Caco-2 (cell line): ENCODE results near the gene SVOP. TPM values are rescaled to one million over a fixed set of nuclear protein-coding genes. Genes with fewer than 3 reads are reported as not detected.

Experiments used
- BruUV-seq: library from RNA; stranded (reverse); fragments of 400-500 nt; replicated peaks from 2 replicates; lab custom pipeline; 2021; lab: Mats Ljungman, UMichigan
- CTCF ChIA-PET: fragments of 300-600 bp; sonication (Branson Sonifier 250); formaldehyde crosslinking; loops from one replicate; lab custom pipeline; 2022; ENCODE audit warnings: antibody characterized with exemption; lab: Charles Lee
- POLR2A ChIA-PET: fragments of 300-600 bp; sonication (Branson Sonifier 250); formaldehyde crosslinking; loops from one replicate; lab custom pipeline; 2022; ENCODE audit warnings: antibody characterized with exemption; lab: Charles Lee
- DNase-seq, 2 experiments: peaks; one replicate each; pipeline versions ENCODE4 v3.0.0 to v3.0.0-alpha.2; 2020 to 2022
- H3K27me3 ChIP-seq: replicated peaks from 2 replicates; pipeline ENCODE4 v1.6.0; 2011; ENCODE audit warnings: low read length; ENCODE audit not compliant: control insufficient read depth, insufficient read depth
- H3K36me3 ChIP-seq: 2 replicates; pipeline ENCODE4 v1.5.1; 2011; ENCODE audit warnings: low read length; ENCODE audit not compliant: control insufficient read depth, insufficient read depth
- H3K4me1 ChIP-seq: fragments of 250-450 bp; sonication (Bioruptor Pico); 2 replicates; pipeline ENCODE4 v1.5.1; 2020; ENCODE audit warnings: mild to moderate bottlenecking
- H3K4me3 ChIP-seq: 2 replicates; pipeline ENCODE4 v1.5.1; 2011; ENCODE audit warnings: low read depth, mild to moderate bottlenecking, control low read depth, low read length
- H3K9me3 ChIP-seq: fragments of 250-450 bp; sonication (Bioruptor Pico); 2 replicates; pipeline ENCODE4 v1.5.1; 2020; ENCODE audit warnings: mild to moderate bottlenecking, moderate library complexity
- H3K27ac Mint-ChIP-seq: one replicate; pipeline ENCODE4 v1.8.0; 2022; ENCODE audit warnings: mixed read lengths; ENCODE audit not compliant: unreplicated experiment
- H3K27me3 Mint-ChIP-seq: one replicate; pipeline ENCODE4 v1.8.0; 2022; ENCODE audit warnings: mixed read lengths; ENCODE audit not compliant: insufficient read depth, unreplicated experiment
- H3K36me3 Mint-ChIP-seq: one replicate; pipeline ENCODE4 v1.8.0; 2022; ENCODE audit warnings: mild to moderate bottlenecking, mixed read lengths; ENCODE audit not compliant: insufficient read depth, unreplicated experiment
- H3K4me1 Mint-ChIP-seq: one replicate; pipeline ENCODE4 v1.8.0; 2022; ENCODE audit warnings: low read depth, mixed read lengths; ENCODE audit not compliant: unreplicated experiment
- H3K4me3 Mint-ChIP-seq: one replicate; pipeline ENCODE4 v1.8.0; 2022; ENCODE audit warnings: mild to moderate bottlenecking, moderate library complexity, mixed read lengths; ENCODE audit not compliant: unreplicated experiment
- H3K9me3 Mint-ChIP-seq: one replicate; pipeline ENCODE4 v1.8.0; 2022; ENCODE audit warnings: mixed read lengths; ENCODE audit not compliant: unreplicated experiment
- intact Hi-C: fragments of 100-400 bp; cut with micrococcal nuclease; formaldehyde crosslinking; loops from one replicate; pipeline ENCODE4 v1.10.0; 2022; ENCODE audit not compliant: unreplicated experiment
- total RNA-seq: library from RNA; stranded (reverse); gene quantifications from 2 replicates; pipeline ENCODE4 v1.2.3, GENCODE V29; 2022
- TF ChIP-seq, protein P1 (sequence below), 2 experiments: fragments of 200-600 bp in 1 of 2; IDR thresholded peaks; 1 replicate in 1 of 2; 2 replicates in 1 of 2; pipeline versions ENCODE4 v1.5.1 to v1.8.0; 2011 to 2022; ENCODE audit warnings: antibody characterized with exemption in 1 of 2, control low read depth in 1 of 2, inconsistent platforms in 1 of 2, low read depth in 1 of 2, low read length in 1 of 2, mild to moderate bottlenecking in 1 of 2, moderate library complexity in 1 of 2; ENCODE audit not compliant: insufficient read depth in 1 of 2, severe bottlenecking in 1 of 2, unreplicated experiment in 1 of 2

The SVOP gene
- total RNA-seq, 1 experiment from 2014 or later = 0.09 TPM

DNA sequence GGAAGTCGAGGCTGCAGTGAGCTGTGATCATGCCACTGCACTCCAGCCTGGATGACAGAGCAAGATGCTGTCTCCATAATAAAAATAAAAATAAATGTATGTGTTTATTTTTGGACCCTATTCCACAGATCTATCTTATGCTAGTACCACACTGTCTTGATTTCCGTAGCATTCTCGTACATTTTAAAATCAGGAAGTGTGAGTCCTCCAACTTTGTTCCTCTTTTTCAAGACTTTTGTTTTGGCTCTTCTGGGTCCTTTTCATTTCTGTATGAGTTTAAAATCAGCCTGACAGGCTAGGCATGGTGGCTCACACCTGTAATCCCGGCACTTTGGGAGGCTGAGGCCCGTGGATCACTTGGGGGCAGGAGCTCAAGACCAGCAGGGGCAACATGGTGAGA lies 115.1 kb downstream of the SVOP start:
- POLR2A ChIA-PET = no interaction called here
- Histone ChIP-seq H3K36me3 (no peaks in the 10 kb centered on the region), H3K4me3 (no peak overlapping the region), H3K27me3 (no peaks in the 10 kb centered on the region), H3K9me3 (no peaks in the 10 kb centered on the region), H3K4me1 (peaks cover 19% of the 10 kb centered on the region)
- H3K4me3 Mint-ChIP-seq = no peak overlapping the region
- TF ChIP-seq, protein P1, sequence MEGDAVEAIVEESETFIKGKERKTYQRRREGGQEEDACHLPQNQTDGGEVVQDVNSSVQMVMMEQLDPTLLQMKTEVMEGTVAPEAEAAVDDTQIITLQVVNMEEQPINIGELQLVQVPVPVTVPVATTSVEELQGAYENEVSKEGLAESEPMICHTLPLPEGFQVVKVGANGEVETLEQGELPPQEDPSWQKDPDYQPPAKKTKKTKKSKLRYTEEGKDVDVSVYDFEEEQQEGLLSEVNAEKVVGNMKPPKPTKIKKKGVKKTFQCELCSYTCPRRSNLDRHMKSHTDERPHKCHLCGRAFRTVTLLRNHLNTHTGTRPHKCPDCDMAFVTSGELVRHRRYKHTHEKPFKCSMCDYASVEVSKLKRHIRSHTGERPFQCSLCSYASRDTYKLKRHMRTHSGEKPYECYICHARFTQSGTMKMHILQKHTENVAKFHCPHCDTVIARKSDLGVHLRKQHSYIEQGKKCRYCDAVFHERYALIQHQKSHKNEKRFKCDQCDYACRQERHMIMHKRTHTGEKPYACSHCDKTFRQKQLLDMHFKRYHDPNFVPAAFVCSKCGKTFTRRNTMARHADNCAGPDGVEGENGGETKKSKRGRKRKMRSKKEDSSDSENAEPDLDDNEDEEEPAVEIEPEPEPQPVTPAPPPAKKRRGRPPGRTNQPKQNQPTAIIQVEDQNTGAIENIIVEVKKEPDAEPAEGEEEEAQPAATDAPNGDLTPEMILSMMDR (IDR thresholded peaks at IDR 0.05; ENCODE audit: insufficient read depth in 1 of 2, low read depth in 1 of 2, low read length in 1 of 2, severe bottlenecking in 1 of 2, unreplicated experiment in 1 of 2) = no peak
- H3K9me3 Mint-ChIP-seq = no peaks in the 10 kb centered on the region
- H3K4me1 Mint-ChIP-seq = peaks cover 9% of the 10 kb centered on the region
- H3K27ac Mint-ChIP-seq = no peak overlapping the region
- DNase-seq = no peak
- no peaks in the 10 kb centered on the region for H3K36me3 Mint-ChIP-seq
- H3K27me3 Mint-ChIP-seq = no peaks in the 10 kb centered on the region
- intact Hi-C loops = no loop called here
- CTCF ChIA-PET = no interaction called here
- BruUV-seq = no TSS peak

DNA sequence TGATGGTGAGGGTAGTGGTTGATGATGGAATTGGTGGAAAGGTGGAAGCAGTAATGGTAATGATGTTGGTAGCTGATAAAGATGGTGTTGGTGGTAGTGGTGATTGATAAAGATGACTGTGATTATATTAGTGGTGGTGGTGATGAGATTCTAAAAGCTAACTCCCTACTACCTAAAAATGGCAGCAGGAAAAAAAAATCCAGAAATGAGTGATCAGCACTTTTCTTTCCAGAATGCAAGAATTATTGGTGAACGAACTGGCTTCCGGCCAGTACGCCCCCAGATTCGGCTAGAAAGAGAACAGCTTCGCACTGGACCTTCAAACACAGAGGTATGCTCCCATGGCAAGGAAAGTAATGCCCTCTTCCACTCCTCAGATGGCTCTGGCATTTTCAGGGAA lies 121.7 kb downstream of the SVOP start:
- no TSS peak for BruUV-seq

DNA sequence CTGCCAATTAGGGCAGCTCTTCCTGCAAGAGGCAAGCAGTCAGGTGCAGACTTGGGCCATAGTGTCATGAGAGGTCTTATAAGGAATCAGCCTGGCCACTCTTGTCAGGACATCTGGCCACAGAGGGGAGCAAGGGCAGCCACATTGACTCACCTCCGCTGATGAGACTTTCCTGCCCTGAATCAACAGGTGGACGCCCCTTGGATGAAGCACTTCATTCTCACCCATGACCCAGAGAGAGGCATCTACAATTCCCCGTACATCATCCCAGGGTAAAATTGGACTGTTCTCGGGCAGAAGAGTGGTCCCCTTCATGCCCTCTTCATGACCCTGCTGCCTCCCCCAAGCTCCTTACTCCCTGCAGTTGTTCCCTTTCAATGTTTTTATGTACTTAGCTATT lies 124.1 kb downstream of the SVOP start:
- Histone ChIP-seq H3K4me1 (peaks cover 9% of the 10 kb centered on the region), H3K4me3 (no peak overlapping the region), H3K27me3 (no peaks in the 10 kb centered on the region), H3K9me3 (no peaks in the 10 kb centered on the region), H3K36me3 (no peaks in the 10 kb centered on the region)
- peaks cover 7% of the 10 kb centered on the region for H3K4me1 Mint-ChIP-seq
- POLR2A ChIA-PET = no interaction called here
- H3K27me3 Mint-ChIP-seq = no peaks in the 10 kb centered on the region
- TF ChIP-seq, protein P1 (IDR thresholded peaks at IDR 0.05; ENCODE audit: insufficient read depth in 1 of 2, low read depth in 1 of 2, low read length in 1 of 2, severe bottlenecking in 1 of 2, unreplicated experiment in 1 of 2) = no peak
- no peaks in the 10 kb centered on the region for H3K36me3 Mint-ChIP-seq
- BruUV-seq = no TSS peak
- no peak overlapping the region for H3K27ac Mint-ChIP-seq
- peak overlapping the region; percentile 17 for H3K4me3 Mint-ChIP-seq
- DNase-seq = no peak
- intact Hi-C loops = no loop called here
- no peaks in the 10 kb centered on the region for H3K9me3 Mint-ChIP-seq
- CTCF ChIA-PET = interaction anchor here (1.0 kb wide), 1 partner anchor 40 kb away, joined by 4 read pairs; the partner anchor contains the start of gene SSH1

More for the DNA sequence above, 121.7 kb downstream of the SVOP start:
- H3K36me3 Mint-ChIP-seq = no peaks in the 10 kb centered on the region
- no peaks in the 10 kb centered on the region for H3K9me3 ChIP-seq
- no peak overlapping the region for H3K4me3 Mint-ChIP-seq
- ChIA-PET POLR2A (no interaction called here), CTCF (no interaction called here)
- H3K4me1 Mint-ChIP-seq = peaks cover 7% of the 10 kb centered on the region
- intact Hi-C loops = no loop called here
- no peak overlapping the region for H3K27ac Mint-ChIP-seq
- H3K27me3 Mint-ChIP-seq = no peaks in the 10 kb centered on the region
- TF ChIP-seq, protein P1 (IDR thresholded peaks at IDR 0.05; ENCODE audit: insufficient read depth in 1 of 2, low read depth in 1 of 2, low read length in 1 of 2, severe bottlenecking in 1 of 2, unreplicated experiment in 1 of 2) = no peak
- no peaks in the 10 kb centered on the region for H3K9me3 Mint-ChIP-seq
- H3K36me3 ChIP-seq = no peaks in the 10 kb centered on the region
- no peaks in the 10 kb centered on the region for H3K27me3 ChIP-seq
- H3K4me3 ChIP-seq = no peak overlapping the region
- H3K4me1 ChIP-seq = peaks cover 9% of the 10 kb centered on the region
- DNase-seq = no peak
